HT1080 (cell line): Measurements from ENCODE around the gene KSR1. TPM values are rescaled to one million over a fixed set of nuclear protein-coding genes. Genes with fewer than 3 reads are reported as not detected.
"Not testable (repeated sequence)": the region's sequence is repeated elsewhere in the genome, so short reads cannot be mapped to it uniquely, and the experiment has no call there.

Experiments
- DNase-seq: peaks from one replicate; pipeline ENCODE4 v3.0.0-alpha.2; 2015; ENCODE audit warnings: low read depth
- total RNA-seq: library from RNA; depleted of rRNA; stranded (reverse); fragments of >200 nt; shearing (Covaris generic); gene quantifications from 2 replicates; pipeline ENCODE4 v1.2.3, GENCODE V29; 2014

KSR1 gene
- total RNA-seq, 1 experiment from 2014 or later, result 3.4 TPM

DNA sequence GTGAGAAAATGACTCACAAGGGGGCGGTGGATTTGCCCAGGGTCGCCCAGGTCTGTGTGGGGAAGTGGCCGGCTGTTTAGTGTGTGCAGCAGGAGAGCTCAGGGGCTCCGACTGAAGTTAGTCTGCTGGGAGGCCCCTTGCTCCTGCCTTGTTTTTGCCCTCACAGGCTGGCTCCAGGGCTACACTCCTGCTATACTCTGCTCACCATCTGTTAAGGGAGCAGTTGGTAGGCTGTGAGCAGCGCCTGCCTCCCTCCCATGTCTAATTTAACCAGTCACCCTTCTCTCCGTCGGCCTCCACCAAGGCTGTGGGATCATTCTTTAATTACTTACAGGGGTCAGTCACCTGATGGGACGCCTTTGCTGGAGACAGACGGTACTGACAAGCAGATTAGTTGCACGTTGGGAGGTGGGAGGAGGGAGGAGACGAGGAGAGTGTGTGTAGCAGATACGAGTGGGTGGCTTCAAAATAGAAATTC is 35.5 kb downstream of the KSR1 start:
- no peak for DNase-seq

DNA sequence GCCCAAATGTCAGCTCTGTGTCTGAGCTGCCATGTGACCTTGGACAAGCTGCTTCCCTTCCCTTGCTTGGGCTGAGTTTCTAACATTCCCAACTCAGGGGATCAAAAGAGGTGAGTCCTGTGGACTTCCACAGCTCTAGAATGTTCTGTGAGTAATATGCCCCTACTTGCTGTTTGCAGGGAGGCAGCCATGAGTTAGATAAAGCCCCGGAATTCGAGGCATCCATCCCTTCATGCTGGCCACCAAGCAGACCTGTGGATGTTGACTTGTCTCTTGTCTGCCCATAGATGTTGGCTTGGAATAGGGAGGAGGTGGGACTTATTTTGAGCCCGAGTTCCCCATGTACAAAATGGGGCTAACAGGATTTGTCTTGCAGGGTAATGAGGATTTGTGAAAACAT is 36.2 kb downstream of the KSR1 start:
- DNase-seq, result no peak

DNA sequence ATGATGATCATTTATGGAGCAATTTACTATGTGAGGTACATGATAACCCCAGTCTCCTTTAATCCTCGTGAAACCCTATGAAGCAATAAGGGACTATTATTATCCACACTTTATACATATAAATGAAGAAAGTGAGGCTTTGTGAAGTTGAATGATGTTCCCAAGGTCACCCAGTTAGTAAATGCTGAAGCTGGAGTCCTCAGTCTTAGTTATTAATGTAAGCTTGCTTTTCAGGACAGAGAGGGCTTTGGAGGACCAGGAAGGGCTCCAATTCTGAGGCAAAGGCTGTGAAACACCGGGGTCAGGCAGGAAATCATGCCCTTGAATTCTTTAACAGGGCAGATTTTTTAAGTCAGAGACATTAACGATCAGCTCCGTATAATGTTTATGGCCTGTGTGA is 36.8 kb downstream of the KSR1 start:
- DNase-seq, result no peak

DNA sequence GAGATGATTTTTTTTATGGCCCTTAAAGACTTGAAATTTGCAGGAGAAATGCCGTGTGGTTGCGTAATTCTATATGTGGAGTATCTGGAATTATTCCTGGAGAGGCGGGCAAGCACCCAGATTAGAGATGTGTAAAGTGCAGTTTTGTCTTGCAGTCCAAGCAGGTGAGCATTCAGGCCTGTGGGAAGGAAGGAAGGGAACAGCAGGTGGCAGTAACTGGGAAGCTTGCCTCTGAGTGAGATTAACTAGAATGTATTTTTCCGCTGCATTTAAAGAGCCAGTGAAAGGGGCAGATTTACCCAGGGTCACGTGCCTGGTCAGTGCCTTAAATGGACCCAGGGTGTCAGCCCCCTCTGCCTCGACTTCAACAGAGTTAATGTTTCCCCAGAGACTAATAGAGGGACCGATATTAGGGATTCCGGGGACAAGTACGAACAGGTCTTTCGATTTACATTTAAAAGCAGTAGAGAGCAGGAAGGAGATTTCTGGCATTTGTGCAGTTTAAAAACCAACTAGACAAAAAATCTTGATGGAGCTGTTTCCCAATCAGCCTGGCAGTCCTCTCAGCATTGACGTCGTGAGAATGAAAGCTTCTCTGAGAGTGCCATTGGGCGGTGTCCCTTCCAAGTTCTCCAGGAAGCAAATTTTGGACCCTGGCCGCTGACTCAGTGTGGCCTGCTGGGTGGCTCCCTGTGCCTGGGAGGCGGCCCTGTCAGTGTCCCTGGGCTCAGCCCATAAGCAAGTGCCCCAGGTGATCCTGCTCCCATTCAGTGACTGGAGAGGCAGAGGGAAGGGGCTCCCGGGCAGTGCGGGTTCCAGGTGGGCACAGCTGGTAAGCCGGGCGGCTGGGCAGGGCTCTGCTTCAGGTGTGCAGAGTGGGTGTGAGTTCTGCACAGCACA is 38.2 kb downstream of the KSR1 start:
- DNase-seq, result no peak

DNA sequence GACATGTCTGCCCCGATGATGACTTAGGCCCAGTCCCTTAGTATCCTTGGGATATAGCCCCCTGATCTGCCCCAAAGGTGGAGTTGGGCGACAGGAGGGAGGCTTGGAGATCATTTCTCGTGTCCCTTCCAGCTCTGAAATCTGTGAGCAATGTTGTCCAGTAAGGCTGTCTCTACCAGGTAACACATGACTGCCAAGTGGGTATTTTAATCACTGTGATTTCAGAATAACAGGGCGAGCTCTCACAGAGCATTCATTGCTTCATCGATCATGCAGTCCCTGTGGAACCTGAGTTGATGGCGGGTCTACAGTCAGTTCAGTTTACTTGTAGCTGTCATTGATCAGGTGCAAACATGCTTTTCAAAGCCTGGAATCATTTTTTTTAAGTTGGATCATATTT is 39.2 kb downstream of the KSR1 start:
- no peak for DNase-seq

DNA sequence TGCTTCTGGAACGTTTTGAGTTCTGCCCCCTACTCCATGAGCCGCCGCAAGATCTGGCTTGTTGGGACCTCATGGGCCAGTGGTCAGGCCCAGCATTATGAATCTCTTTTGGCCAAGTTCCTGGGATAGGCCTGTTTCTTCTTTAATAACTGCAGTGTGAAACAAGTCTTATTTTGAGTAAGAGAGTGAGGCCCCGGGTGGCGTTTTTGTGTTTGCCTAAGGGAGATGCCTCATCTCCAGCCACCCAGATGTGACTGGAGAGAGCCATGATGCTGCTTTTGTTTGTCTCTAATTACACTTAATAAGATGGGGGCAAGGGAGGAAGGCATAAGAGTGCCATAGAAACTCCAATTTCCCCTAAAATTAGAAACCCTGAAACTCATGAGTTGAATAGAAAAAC is 39.8 kb downstream of the KSR1 start:
- no peak for DNase-seq

DNA sequence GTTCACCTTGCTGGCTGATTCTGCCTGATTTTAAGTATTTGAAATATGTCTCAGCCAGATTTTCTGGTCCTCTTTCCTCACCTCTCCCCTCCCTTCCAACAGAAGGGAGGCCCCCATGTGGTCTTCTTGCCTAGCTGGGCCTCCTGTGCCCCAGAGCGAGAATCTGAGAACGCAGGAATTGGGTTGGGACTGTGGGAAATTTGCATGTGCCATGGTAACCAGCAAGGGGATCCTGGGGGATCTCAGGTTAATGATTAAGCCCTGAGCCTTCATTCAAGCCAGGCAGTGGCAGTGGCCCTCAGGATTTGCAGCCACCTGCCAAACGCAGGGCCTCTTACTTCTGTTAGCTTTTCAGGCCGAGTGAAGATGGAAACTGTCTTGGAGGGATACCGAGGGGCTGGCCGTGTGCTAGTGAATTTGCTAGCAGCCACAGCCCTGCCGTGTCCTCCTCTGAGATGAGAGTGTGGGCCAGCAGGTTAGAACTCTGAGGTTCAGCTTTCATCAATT is 40.2 kb downstream of the KSR1 start:
- DNase-seq, result no peak

DNA sequence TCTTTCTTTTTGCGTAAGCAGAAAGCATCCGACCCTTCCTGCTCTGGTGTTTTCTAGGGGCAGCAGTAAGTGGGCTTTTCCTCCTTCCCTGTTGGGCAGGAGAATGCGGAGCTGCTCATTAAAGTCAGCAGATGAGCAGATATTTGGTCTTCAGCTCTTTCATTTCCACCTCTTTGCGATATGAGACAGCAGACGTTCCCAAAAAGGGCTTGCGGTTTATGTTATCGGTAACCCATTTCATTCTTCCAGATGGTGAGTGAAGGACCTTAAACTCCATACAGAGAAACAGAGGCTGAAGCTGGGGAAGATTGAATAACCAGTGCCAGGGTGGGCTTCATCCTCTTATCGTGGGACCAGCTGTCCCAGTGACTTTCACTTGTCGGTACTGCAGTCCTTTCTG is 40.7 kb downstream of the KSR1 start:
- DNase-seq, result no peak

DNA sequence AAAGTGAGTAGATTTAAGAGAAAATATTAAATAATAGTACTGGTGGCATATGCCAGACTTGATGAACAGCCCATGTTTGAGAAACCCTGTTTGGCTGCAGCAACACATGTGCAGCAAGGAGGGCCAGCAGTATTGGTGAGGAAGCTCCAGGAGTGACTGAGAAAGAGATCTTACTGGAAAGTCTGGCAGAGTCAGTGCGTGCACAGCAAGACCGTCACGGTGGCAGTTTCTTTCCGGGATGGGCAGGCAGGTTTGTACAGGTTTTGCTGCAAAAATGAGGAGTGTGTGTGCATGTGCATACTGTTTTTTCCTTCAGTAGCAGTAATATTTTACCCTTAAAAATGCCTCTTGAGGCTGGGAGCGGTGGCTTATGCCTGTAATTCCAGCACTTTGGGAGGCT is 41.4 kb downstream of the KSR1 start:
- DNase-seq, result no peak

DNA sequence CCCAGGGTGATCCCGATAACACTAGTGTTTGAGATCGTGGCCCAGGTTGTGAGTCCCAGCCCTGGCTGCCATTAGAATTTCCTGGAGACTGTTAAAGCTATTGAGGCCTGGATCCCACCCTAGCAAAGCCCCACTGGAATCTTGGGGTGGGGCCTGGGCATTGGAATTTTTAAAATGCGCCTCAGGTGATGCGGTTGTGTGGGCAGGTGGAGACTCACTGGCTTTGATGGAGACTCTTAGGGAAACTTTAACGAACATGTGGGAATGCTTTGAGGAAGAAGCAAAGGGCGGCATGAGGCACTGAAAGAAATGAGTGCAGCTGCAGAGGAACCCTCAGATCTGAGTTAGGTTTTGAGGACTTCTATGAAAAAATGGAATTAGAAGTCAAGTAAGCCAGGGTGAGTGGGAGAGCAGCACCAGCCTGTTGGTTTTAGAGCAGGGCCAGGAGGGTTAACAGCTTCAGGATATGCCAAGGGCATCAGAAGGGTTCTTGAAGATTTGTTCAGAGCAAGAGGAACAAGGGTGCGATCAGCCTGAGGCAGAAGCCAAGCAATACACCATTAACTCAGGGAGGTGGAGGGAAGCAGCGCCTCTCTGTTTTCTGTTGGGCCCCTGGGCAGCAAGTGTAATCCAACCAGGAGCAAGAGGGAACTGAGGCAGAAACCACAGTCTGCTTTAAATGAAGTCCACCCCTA is 42.5 kb downstream of the KSR1 start:
- DNase-seq, result no peak

DNA sequence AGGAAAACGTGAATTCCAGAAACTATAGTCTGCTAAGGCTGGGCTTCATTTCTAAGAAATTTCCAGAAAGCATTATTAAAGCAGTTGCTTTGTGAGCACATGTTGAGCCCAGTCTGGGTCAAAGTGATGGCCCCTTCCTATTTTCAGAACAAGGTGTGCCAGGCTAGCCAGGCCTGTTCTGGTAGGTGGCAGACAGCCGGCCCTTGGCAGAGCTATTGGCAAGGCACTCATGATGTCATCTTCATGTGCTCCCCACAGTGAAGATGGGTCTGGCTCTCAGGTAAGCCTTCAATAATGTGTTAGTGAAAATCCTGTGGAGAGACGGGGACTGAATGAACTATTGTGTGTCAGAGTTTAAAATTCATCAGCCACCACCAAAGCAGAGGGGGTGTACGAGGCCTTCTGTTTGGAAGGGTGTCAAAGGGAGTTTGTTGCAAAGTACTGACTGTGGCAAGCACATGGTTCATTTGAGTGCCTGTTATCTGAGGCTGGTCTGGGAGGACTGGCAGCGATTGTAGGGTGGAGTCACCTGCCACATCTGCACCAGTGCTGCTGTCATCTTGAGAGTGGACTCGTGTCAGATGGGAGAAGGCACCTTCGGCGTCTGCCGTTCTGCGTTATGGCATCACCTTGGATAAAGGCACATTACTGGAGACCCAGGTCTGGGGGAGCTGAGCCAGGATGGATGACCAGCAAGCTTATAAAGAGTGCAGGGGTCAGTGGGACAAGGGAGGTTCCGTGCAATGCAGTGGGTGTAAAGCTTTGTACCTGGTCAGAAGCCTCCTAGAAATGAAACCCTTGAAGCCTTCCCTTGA is 43.4 kb downstream of the KSR1 start:
- no peak for DNase-seq

DNA sequence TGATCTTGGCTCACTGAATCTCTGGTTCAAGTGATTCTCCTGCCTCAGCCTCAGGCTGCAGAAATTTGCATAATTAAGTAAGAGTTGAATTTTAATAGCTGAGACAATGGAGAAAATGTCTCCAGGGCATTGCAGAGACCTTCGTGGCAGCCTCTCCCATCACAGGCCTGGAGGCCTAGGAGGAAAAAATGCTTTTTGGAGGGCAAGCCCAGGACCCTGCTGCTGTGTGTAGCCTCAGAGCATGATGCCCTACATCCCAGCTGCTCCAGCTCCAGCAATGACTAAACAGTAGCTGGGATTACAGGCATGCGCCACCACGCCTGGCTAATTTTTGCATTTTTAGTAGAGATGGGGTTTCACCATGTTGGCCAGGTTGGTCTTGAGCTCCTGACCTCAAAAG is 45.1 kb downstream of the KSR1 start:
- not testable (repeated sequence) for DNase-seq

DNA sequence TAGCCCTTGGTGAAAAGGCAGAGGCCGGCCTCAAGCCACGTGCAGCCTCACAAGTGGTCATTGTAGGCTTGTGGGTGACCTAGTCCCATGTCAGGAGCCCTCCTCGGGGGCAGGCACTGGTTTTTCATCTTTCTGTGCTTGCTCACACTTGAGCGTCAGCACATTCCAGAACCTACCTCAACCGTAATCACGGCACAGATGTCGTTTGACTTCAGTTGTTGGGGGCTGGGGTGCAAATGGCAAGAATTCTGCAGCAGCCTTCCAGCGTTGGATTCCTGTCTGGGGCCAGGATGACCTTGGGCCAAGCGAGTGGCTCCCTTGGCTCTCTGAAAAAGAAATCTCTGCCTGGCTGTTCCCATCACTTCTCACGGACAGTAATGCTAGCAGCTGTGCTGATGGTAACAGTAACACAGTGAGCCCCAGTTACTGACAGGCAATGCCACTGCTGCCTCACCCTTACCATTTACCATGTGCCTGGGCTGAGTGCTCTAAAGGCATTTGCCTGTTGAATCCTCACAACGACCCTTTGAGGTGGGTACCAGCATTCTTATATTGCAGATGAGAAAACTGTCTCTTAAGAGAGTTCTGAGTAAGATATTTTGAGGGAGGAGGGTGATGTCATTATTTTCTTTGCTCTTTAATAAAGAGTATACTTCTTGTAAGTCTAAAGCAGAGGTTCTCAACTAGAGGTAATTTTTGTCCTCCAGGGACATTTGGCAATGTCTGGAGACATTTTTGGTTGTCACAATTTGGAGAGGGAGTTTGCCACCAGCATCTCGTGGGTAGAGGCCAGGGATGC is 46.5 kb downstream of the KSR1 start:
- DNase-seq, result no peak

DNA sequence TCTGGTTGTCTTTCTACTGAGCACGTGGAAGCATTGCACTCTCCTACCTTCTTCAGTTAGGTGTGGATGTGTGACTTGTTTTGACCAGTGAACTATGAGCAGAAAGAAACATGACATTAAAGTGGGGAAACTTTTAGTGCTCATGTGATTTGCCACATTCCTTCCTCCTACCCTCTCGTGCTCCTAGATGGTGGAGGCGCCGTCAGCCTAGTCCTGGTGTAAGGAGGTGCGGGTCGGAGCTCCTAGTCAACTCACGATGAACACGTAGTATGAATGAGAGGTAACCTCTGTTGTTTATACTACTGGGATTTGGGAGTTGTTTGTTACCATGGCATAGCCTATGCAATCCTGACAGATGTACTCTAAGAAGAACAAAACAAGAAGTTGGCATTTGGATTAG is 47.4 kb downstream of the KSR1 start:
- DNase-seq, result no peak

DNA sequence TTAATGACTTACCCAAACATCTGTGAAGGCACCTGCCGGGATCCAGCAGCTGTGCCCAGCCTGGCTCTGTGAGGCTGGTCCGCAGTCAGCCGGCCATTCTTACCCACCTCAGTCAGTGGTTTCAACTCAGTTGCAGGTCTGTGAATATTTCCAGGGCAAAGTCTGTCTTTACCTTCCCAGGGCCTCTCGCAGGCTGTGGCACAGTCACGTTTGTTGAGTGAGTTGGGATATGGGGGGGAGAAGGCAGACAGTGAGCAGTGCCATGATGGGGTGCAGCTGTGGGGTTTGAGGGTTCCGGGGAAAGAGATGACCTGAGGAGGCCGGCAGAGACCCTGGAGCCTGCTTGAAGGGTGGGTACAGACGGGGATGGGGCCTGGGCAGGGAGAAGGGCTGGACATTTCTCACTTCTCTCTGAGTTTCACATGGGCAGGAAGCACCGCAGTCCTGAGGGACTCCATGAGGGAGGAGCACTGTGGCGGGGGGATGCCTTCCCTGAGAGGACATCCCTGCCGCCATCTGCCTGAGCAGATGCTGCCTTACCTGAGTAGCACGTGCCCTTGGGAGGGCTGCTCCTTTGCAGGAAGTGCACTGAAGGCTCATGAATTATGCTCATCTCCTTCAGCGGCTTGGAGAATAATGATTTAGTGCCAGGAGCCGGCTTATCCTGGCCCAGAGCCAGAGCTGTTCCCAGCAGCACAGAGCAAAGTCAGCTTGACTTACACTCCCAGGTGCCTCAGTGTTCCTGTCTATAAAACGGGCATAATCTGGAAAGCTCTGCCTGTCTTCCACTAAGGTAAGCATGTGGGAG is 48.1 kb downstream of the KSR1 start:
- no peak for DNase-seq

DNA sequence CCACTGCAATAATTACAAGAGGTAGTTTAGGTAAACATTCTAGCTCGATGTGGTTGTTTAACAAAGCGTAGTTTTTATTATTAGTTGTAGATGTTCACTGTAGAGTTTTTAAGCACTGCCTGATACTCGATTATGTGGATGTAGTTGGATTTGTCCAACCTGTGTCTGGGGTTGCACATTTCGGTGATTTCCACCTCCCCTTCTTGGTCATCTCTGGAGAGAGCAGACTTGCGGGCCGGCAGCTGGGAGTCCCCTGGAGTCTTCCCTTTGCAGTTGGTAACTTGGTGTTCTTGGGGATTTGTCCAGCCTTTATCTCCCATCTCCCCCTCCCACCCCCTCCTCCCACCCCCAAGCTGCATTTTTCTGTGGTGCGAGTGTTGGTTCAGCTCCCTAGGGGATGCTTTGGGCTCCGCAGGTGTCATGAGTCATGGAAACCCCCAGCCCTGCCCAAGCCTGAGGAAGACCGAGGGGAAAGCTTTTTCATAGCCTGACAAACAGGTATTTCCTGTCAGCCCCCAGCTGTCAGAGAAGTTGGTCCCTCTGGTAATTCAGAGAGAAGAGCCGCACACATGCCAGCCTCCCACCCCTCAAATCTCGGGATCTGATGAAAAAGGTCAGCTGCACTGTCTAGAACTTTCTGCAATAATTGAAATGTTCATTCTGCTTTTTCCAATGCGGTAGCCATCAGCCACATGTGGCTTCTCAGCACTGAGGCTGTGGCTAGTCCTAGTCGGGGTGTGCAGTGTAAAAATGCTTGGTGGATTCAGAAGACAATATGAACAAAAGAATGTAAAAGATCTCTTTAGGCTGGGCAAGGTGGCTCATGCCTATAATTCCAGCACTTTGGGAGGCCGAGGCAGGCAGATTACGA is 50.3 kb downstream of the KSR1 start:
- no peak for DNase-seq

DNA sequence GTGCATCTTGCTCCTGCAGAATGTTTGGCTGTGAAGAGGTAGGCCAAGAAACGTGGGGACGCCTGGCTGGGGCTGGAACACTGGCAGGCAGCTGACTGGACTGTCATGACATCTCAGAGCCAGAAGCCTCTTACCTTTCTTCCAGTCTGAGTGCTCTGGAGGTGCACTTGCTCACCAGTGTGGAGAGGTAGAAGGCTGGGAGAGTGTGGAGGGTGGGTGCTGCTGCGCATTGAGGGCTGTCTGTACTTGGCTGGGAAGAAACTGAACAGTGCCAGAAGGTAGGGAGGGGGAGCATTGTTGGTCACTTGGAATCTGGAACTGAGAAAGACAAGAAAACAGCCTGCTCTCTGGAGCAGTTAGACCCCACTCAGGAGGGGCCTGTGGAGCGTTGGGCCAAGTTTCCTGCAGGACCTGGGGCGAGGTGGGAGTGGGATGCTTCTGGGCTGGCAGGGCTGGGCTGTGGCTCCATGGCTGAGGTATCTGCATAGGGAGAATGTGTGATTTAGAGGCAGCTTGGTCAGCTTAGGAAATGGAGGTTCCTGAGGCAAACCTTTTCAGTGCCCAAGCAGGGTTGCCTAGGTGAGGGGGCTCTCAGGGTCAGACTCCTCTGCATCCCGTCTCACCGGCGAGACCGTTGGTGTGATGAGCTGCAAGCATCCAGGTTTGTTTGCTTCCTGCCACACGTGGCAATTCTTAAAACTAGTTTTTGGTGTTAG is 55.1 kb downstream of the KSR1 start:
- no peak for DNase-seq

DNA sequence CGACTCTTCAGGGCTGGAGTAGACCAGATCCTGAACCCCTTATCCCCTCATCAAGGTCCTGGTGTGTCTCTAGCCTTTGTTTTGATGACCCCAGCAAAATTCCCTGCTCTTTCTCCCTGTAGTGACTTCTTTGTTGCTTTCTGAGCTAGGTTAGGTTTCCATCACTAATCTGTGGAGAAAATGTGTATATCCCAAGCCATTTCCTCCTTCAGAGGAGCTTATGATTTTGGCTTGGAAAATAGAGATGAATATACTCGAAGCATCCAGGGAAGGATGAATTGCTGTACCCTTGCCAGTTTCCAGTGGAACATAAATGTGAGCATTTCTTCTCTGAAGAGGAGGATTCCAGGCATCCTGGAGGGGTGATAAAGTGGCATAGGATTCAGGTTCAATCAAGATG is 55.8 kb downstream of the KSR1 start:
- no peak for DNase-seq
